DND-41 (cell line): ENCODE results near the gene ACSL4.

Experiments used
- CTCF ChIP-seq: IDR thresholded peaks from 2 replicates; pipeline ENCODE4 v1.5.1; 2012; ENCODE audit warnings: borderline replicate concordance, low read length, moderate library complexity, mild to moderate bottlenecking; ENCODE audit not compliant: poor library complexity, severe bottlenecking; ENCODE audit errors: extremely low read depth
- EZH2 ChIP-seq: IDR thresholded peaks from 3 replicates; pipeline ENCODE4 v1.6.1; 2012; ENCODE audit warnings: borderline replicate concordance, low read depth, mild to moderate bottlenecking, moderate library complexity, low read length, inconsistent platforms; ENCODE audit not compliant: severe bottlenecking

GRCh38 chrX:109740433-109740809 is 7.4 kb upstream of the ACSL4 start:
- TF ChIP-seq CTCF (no peak), EZH2 (no peak)
